Smooth muscle cell (in vitro differentiated cells): Measurements from ENCODE around the gene SRMS. TPM values are rescaled to one million over a fixed set of nuclear protein-coding genes. Genes with fewer than 3 reads are reported as not detected.

Experiments
- DNase-seq: peaks from one replicate; lab custom pipeline; 2025; ENCODE audit not compliant: unreplicated experiment; lab: John Stamatoyannopoulos, UW
- H2AFZ ChIP-seq: fragments of 200-600 bp; sonication (generic); 2 replicates; pipeline ENCODE4 v1.6.0; 2016; ENCODE audit warnings: antibody characterized with exemption, low read depth, mild to moderate bottlenecking
- H3F3A ChIP-seq: fragments of 200-600 bp; sonication (generic); 2 replicates; pipeline ENCODE4 v1.6.0; 2017; ENCODE audit warnings: antibody characterized with exemption, low read depth
- H3K27ac ChIP-seq: fragments of 200-600 bp; sonication (generic); 2 replicates; pipeline ENCODE4 v1.5.1; 2016; ENCODE audit warnings: low read depth, mild to moderate bottlenecking
- H3K27me3 ChIP-seq: fragments of 200-600 bp; sonication (generic); 2 replicates; pipeline ENCODE4 v1.6.1; 2016; ENCODE audit warnings: low read depth, mild to moderate bottlenecking
- H3K36me3 ChIP-seq: fragments of 200-600 bp; sonication (generic); 2 replicates; pipeline ENCODE4 v1.5.1; 2016; ENCODE audit warnings: low read depth
- H3K4me1 ChIP-seq: fragments of 200-600 bp; sonication (generic); 2 replicates; pipeline ENCODE4 v1.5.1; 2016; ENCODE audit warnings: low read depth
- H3K4me2 ChIP-seq: fragments of 200-600 bp; sonication (generic); 2 replicates; pipeline ENCODE4 v1.6.0; 2016; ENCODE audit warnings: mild to moderate bottlenecking
- H3K4me3 ChIP-seq: fragments of 200-600 bp; sonication (generic); 2 replicates; pipeline ENCODE4 v1.5.1; 2016; ENCODE audit warnings: mild to moderate bottlenecking
- H3K79me2 ChIP-seq: fragments of 200-600 bp; sonication (generic); 2 replicates; pipeline ENCODE4 v1.6.0; 2016; ENCODE audit warnings: low read depth, mild to moderate bottlenecking
- H3K9ac ChIP-seq: fragments of 200-600 bp; sonication (generic); 2 replicates; pipeline ENCODE4 v1.6.0; 2016; ENCODE audit warnings: low read depth
- H3K9me3 ChIP-seq: fragments of 200-600 bp; sonication (generic); replicated peaks from 2 replicates; pipeline ENCODE4 v1.5.1; 2016; ENCODE audit warnings: low read depth
- H4K20me1 ChIP-seq: fragments of 200-600 bp; sonication (generic); 2 replicates; pipeline ENCODE4 v1.6.0; 2016; ENCODE audit warnings: low read depth
- WGBS: methylation state at CpG from one replicate; pipeline ENCODE4 v1.1.7; 2016; ENCODE audit warnings: low lambda C conversion rate; 5-methylcytosine and 5-hydroxymethylcytosine counted together
- polyA plus RNA-seq: library from polyadenylated mRNA; unstranded; fragments of >200 nt; fragmentation: Nextera tagmentation; extraction: Ambion mirVana; gene quantifications from 2 replicates; pipeline ENCODE4 v1.2.1, GENCODE V29; 2016
- total RNA-seq: library from RNA; depleted of rRNA; stranded (reverse); fragments of >200 nt; gene quantifications from 2 replicates; pipeline ENCODE4 v1.2.3, GENCODE V29; 2014
- TF ChIP-seq, protein P1 (sequence below): fragments of 200-600 bp; sonication (generic); IDR thresholded peaks from 2 replicates; pipeline ENCODE4 v1.5.1; 2017; ENCODE audit warnings: borderline replicate concordance, mild to moderate bottlenecking, antibody characterized with exemption; ENCODE audit not compliant: insufficient read depth, poor library complexity, severe bottlenecking

Gene SRMS
- total and polyA plus RNA-seq, 2 experiments from 2014 or later, result not detected

DNA sequence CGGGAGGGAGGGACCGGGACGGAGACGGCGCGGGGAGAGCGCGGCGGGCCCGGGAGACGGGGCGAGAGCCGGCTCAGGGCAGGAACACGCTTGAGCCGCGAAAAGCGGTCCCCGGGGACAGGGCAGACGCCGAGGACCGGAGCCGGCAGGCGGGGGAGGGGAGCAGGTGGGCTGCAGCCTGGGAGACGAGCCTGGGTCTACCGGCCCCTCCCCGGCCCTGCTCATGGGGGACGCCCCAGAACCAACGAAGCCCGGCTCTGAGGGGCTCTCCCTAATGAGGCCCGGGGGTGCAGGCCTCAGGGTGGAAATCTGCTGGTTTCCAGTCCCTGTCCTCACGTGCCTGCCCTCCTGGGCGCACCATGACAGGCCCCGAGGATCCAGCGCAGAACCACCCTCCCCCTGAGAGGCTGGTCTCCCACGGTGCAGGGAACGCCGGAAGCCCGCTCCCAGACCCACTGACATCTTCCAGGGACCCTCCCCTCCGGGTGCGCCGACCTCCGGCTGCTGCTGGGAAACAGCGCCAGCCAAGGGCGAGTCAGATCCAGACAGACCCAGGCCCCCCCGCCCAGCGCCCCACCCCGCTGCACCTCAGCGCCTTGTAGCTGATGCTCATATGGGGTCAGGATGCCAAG, 48.1 kb downstream of the SRMS start:
- H3K79me2 ChIP-seq, result no peaks in the 10 kb centered on the region
- peaks cover 25% of the 10 kb centered on the region for H3K27me3 ChIP-seq
- H2AFZ ChIP-seq, result no peak overlapping the region
- peak overlapping the region; percentile 85 for H3K4me2 ChIP-seq
- no peaks in the 10 kb centered on the region for H3K9me3 ChIP-seq
- H3F3A ChIP-seq, result no peaks in the 10 kb centered on the region
- H4K20me1 ChIP-seq, result no peaks in the 10 kb centered on the region
- no peaks in the 10 kb centered on the region for H3K36me3 ChIP-seq
- DNase-seq, result no peak
- H3K9ac ChIP-seq, result no peak overlapping the region
- peaks cover 3% of the 10 kb centered on the region for H3K4me1 ChIP-seq
- WGBS, result 39% methylated on average over 17 of the region's 48 CpGs
- no peak overlapping the region for H3K27ac ChIP-seq
- TF ChIP-seq, protein P1, sequence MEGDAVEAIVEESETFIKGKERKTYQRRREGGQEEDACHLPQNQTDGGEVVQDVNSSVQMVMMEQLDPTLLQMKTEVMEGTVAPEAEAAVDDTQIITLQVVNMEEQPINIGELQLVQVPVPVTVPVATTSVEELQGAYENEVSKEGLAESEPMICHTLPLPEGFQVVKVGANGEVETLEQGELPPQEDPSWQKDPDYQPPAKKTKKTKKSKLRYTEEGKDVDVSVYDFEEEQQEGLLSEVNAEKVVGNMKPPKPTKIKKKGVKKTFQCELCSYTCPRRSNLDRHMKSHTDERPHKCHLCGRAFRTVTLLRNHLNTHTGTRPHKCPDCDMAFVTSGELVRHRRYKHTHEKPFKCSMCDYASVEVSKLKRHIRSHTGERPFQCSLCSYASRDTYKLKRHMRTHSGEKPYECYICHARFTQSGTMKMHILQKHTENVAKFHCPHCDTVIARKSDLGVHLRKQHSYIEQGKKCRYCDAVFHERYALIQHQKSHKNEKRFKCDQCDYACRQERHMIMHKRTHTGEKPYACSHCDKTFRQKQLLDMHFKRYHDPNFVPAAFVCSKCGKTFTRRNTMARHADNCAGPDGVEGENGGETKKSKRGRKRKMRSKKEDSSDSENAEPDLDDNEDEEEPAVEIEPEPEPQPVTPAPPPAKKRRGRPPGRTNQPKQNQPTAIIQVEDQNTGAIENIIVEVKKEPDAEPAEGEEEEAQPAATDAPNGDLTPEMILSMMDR, result no peak
- peak overlapping the region; percentile 42 for H3K4me3 ChIP-seq

DNA sequence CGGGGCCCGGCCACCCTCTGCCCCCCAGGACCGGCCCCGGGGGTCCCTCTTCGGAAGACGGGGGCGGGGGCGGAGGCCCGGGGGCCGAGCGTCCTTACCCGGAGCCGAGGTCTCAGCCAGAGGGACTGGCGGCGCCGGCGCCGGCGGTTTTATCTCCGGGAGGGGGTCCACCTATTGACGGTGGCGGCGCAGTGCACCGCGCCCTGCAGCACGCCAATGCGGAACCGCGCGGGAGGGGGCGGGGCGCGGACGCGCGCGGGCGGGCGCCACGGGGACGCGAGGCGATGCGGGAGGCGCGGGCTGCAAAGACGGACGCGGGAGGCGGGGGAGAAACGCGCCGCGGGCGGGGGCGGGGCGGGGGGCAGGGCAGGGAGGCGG, 48.6 kb downstream of the SRMS start, which contains the start of gene EEF1A2:
EEF1A2 (minus strand) TSS at position 124 of the 378 bp plus-strand sequence. CDS start 1,320 bp downstream, outside the sequence.
- DNase-seq, result no peak
- WGBS, result 0% methylated on average over 15 of the region's 58 CpGs
- peaks cover 3% of the 10 kb centered on the region for H3K4me1 ChIP-seq
- no peaks in the 10 kb centered on the region for H3K79me2 ChIP-seq
- H3K4me2 ChIP-seq, result peak within 1 kb of the TSS; percentile 85
- H3K9ac ChIP-seq, result no peak within 1 kb of the TSS
- H3F3A ChIP-seq, result no peaks in the 10 kb centered on the region
- H4K20me1 ChIP-seq, result no peaks in the 10 kb centered on the region
- peaks cover 25% of the 10 kb centered on the region for H3K27me3 ChIP-seq
- TF ChIP-seq, protein P1, result peak; percentile 6
- no peaks in the 10 kb centered on the region for H3K9me3 ChIP-seq
- no peaks in the 10 kb centered on the region for H3K36me3 ChIP-seq
- H2AFZ ChIP-seq, result no peak within 1 kb of the TSS
- peak within 1 kb of the TSS; percentile 42 for H3K4me3 ChIP-seq
- no peak within 1 kb of the TSS for H3K27ac ChIP-seq

DNA sequence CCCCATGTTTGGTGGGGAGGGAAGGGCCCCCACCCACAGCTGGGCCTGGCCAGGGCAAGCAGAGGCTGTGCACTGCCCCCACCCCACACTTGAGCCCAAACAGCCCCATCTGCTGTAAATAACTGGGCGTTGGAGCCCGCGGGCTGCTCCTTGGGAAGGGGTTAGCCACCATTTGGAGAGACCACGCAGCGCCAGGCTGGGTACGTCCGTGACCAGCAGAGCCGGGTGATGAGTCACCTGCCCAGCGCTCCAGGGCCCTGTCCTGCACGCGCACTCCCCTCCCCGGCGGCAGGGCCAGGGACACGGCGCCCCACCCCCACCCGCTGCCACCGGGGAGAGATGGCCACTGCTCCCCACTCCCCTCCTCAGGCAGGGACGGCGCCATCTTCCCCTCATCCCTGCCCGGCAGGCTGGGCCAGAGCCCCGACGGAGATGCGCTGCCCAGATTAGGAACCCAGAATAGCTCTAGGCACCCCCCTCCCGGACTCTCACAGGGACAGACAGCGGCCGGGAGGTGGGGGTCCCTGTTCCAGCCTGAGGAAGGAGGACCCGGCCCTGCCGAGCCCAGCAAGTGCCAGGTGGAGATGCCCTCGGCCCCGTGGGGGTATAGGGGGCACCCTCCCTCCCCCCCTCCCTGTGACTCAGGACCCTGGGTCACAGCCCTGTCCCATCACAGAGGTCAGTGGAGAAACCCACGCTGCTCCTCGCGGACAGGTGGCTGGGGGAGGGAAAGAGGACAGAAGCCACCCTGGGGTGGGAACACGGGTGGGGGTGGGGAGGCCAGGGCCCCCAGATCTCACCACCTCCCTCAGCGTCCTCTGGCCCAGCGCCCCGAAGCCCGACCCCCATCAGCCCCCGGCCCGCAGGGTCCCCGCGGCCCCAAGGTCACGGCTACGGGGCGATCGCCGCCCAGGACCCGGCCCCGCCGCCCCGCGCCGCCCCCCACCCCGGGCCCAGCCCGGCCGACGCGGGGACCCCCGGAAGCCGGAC, 49.3 kb downstream of the SRMS start:
- Histone ChIP-seq H3K4me1 (peaks cover 3% of the 10 kb centered on the region), H3K27me3 (peaks cover 25% of the 10 kb centered on the region), H3F3A (no peaks in the 10 kb centered on the region), H3K9me3 (no peaks in the 10 kb centered on the region), H2AFZ (no peak overlapping the region), H3K36me3 (no peaks in the 10 kb centered on the region), H3K4me3 (peak overlapping the region; percentile 42), H3K27ac (no peak overlapping the region), H3K4me2 (peak overlapping the region; percentile 85), H4K20me1 (no peaks in the 10 kb centered on the region), H3K9ac (no peak overlapping the region), H3K79me2 (no peaks in the 10 kb centered on the region)
- TF ChIP-seq, protein P1, result no peak
- peak; percentile 37 for DNase-seq
- 8% methylated on average over 15 of the region's 60 CpGs for WGBS
